Esophagus squamous epithelium (tissue), 4 donors: ENCODE data around the gene TCEAL9.

Experiments
- CTCF ChIP-seq, 6 experiments: fragments of 450-650 bp in 4 of 6; fragments of 200-600 bp in 2 of 6; sonication (generic) in 2 of 6; IDR thresholded peaks; one replicate each; pipeline ENCODE4 v1.5.1; 2016 to 2019; ENCODE audit warnings: antibody characterized with exemption in 6 of 6, mild to moderate bottlenecking in 4 of 6, moderate library complexity in 4 of 6
- POLR2A ChIP-seq, 4 donors: fragments of 450-650 bp; IDR thresholded peaks; one replicate each; pipeline ENCODE4 v1.6.1; 2017; ENCODE audit warnings: antibody characterized with exemption in 4 of 4, mild to moderate bottlenecking in 4 of 4, moderate library complexity in 3 of 4

- TF ChIP-seq CTCF (IDR thresholded peaks at IDR 0.05) = no peak
- TF ChIP-seq POLR2A (IDR thresholded peaks at IDR 0.05) = no peak
Observed at GRCh38 chrX:103361798-103362197, 5.5 kb downstream of the TCEAL9 start.
